ENCODE data around the gene SETD1A. TPM values are rescaled to one million over a fixed set of nuclear protein-coding genes. Genes with fewer than 3 reads are reported as not detected.

SETD1A gene
- total RNA-seq, 1 experiment from 2014 or later = 15.8 TPM

- TF ChIP-seq CTCF (IDR thresholded peaks at IDR 0.05; ENCODE audit: unreplicated experiment) = no peak
- BruUV-seq (replicated peaks) = no TSS peak
- Mint-ChIP-seq H3K4me3 (ENCODE audit: unreplicated experiment) (no peak overlapping the region), H3K36me3 (ENCODE audit: insufficient read depth, unreplicated experiment) (peaks cover 5% of the 10 kb centered on the region), H3K4me1 (ENCODE audit: insufficient read depth, unreplicated experiment) (no peaks in the 10 kb centered on the region), H3K27me3 (ENCODE audit: insufficient read depth, unreplicated experiment) (no peaks in the 10 kb centered on the region), H3K27ac (ENCODE audit: low read depth, unreplicated experiment) (no peak overlapping the region), H3K9me3 (ENCODE audit: unreplicated experiment) (no peaks in the 10 kb centered on the region)
- intact Hi-C loops (cut with micrococcal nuclease) = no loop called here
- ChIA-PET POLR2A (interaction anchor here (1.8 kb wide), 1 partner anchor 11 kb away, joined by 10 read pairs; the partner anchor contains the start of gene STX4), CTCF (interaction anchor here (0.6 to 2.1 kb wide), 7 partner anchors 38 to 360 kb away, joined by 3 to 10 read pairs (median 3); partner anchors contain the start of gene HSD3B7)
- no peak for DNase-seq (ENCODE audit: unreplicated experiment)
Measured at GRCh38 chr16:31023252-31023602, 65.7 kb downstream of the SETD1A start.

- CTCF ChIA-PET = interaction anchor here (0.6 to 2.1 kb wide), 7 partner anchors 39 to 358 kb away, joined by 3 to 10 read pairs (median 4); partner anchors contain the start of gene HSD3B7
- no TSS peak for BruUV-seq (replicated peaks)
- Mint-ChIP-seq H3K36me3 (ENCODE audit: insufficient read depth, unreplicated experiment) (peaks cover 6% of the 10 kb centered on the region), H3K4me1 (ENCODE audit: insufficient read depth, unreplicated experiment) (no peaks in the 10 kb centered on the region), H3K4me3 (ENCODE audit: unreplicated experiment) (no peak overlapping the region), H3K27ac (ENCODE audit: low read depth, unreplicated experiment) (no peak overlapping the region), H3K27me3 (ENCODE audit: insufficient read depth, unreplicated experiment) (no peaks in the 10 kb centered on the region), H3K9me3 (ENCODE audit: unreplicated experiment) (no peaks in the 10 kb centered on the region)
- TF ChIP-seq CTCF (IDR thresholded peaks at IDR 0.05; ENCODE audit: unreplicated experiment) = no peak
- intact Hi-C loops (cut with micrococcal nuclease) = no loop called here
- no peak for DNase-seq (ENCODE audit: unreplicated experiment)
- POLR2A ChIA-PET = interaction anchor here (1.8 kb wide), 1 partner anchor 10 kb away, joined by 10 read pairs; the partner anchor contains the start of gene STX4
Measured at GRCh38 chr16:31023627-31024226, 66.2 kb downstream of the SETD1A start.

GRCh38 chr16:31025339-31025738 is 67.8 kb downstream of the SETD1A start:
- DNase-seq (ENCODE audit: unreplicated experiment) = no peak
- intact Hi-C loops (cut with micrococcal nuclease) = no loop called here
- no peaks in the 10 kb centered on the region for H3K9me3 Mint-ChIP-seq (ENCODE audit: unreplicated experiment)
- ChIA-PET POLR2A (no interaction called here), CTCF (interaction anchor here (1.2 kb wide), 1 partner anchor 40 kb away, joined by 8 read pairs; the partner anchor contains the start of gene HSD3B7)
- H3K4me1 Mint-ChIP-seq (ENCODE audit: insufficient read depth, unreplicated experiment) = no peaks in the 10 kb centered on the region
- H3K36me3 Mint-ChIP-seq (ENCODE audit: insufficient read depth, unreplicated experiment) = peaks cover 6% of the 10 kb centered on the region
- H3K4me3 Mint-ChIP-seq (ENCODE audit: unreplicated experiment) = no peak overlapping the region
- no peak overlapping the region for H3K27ac Mint-ChIP-seq (ENCODE audit: low read depth, unreplicated experiment)
- no peak for TF ChIP-seq CTCF (IDR thresholded peaks at IDR 0.05; ENCODE audit: unreplicated experiment)
- BruUV-seq (replicated peaks) = no TSS peak
- no peaks in the 10 kb centered on the region for H3K27me3 Mint-ChIP-seq (ENCODE audit: insufficient read depth, unreplicated experiment)

- CTCF ChIA-PET = no interaction called here
- TF ChIP-seq CTCF (IDR thresholded peaks at IDR 0.05; ENCODE audit: unreplicated experiment) = no peak
- Mint-ChIP-seq H3K27ac (ENCODE audit: low read depth, unreplicated experiment) (no peak overlapping the region), H3K4me3 (ENCODE audit: unreplicated experiment) (no peak overlapping the region), H3K4me1 (ENCODE audit: insufficient read depth, unreplicated experiment) (no peaks in the 10 kb centered on the region), H3K36me3 (ENCODE audit: insufficient read depth, unreplicated experiment) (peaks cover 17% of the 10 kb centered on the region), H3K9me3 (ENCODE audit: unreplicated experiment) (no peaks in the 10 kb centered on the region), H3K27me3 (ENCODE audit: insufficient read depth, unreplicated experiment) (no peaks in the 10 kb centered on the region)
- no TSS peak for BruUV-seq (replicated peaks)
- intact Hi-C loops (cut with micrococcal nuclease) = no loop called here
- POLR2A ChIA-PET = no interaction called here
- no peak for DNase-seq (ENCODE audit: unreplicated experiment)
Measured at GRCh38 chr16:31029272-31029671, 71.7 kb downstream of the SETD1A start.

All from MCF 10A (cell line).